GM19395 (cell line): ENCODE data around the gene TOM1L1.

Experiments used
- ATAC-seq: cut with Tn5 transposase; IDR thresholded peaks from one replicate; pipeline ENCODE4 v1.9.1; 2021; ENCODE audit warnings: mild to moderate bottlenecking, moderate library complexity; ENCODE audit not compliant: unreplicated experiment

TOM1L1 gene

GRCh38 chr17:54990118-54990517 lies 89.5 kb downstream of the TOM1L1 start:
- ATAC-seq, result no peak

- no peak for ATAC-seq
Measured at GRCh38 chr17:54991567-54991966, 90.9 kb downstream of the TOM1L1 start.

GRCh38 chr17:54992797-54993639 lies 92.4 kb downstream of the TOM1L1 start:
- ATAC-seq, result peak; percentile 70

GRCh38 chr17:54996441-54996840 lies 95.8 kb downstream of the TOM1L1 start:
- no peak for ATAC-seq

- ATAC-seq, result no peak
Measured at GRCh38 chr17:55002458-55002857, 101.8 kb downstream of the TOM1L1 start.

- ATAC-seq, result no peak
Measured at GRCh38 chr17:55004484-55004883, 103.8 kb downstream of the TOM1L1 start.

- ATAC-seq, result no peak
Measured at GRCh38 chr17:55005520-55005919, 104.9 kb downstream of the TOM1L1 start.
